Calu3 (cell line): ENCODE results near the gene ANKRD13D. TPM values are rescaled to one million over a fixed set of nuclear protein-coding genes. Genes with fewer than 3 reads are reported as not detected.
A peak's percentile ranks its signal among the peaks of the same experiment; 100 is the strongest.
"Not testable (repeated sequence)": the region's sequence is repeated elsewhere in the genome, so short reads cannot be mapped to it uniquely, and the experiment has no call there.

Experiments
- BruUV-seq: library from RNA; stranded (reverse); fragments of 400-500 nt; replicated peaks from 2 replicates; lab custom pipeline; 2021; lab: Mats Ljungman, UMichigan
- CTCF ChIA-PET: fragments of 300-600 bp; sonication (Branson Sonifier 250); formaldehyde crosslinking; loops from one replicate; lab custom pipeline; 2022; ENCODE audit warnings: antibody characterized with exemption; lab: Charles Lee
- DNase-seq: peaks from one replicate; pipeline ENCODE4 v3.0.0; 2022
- H3K27ac Mint-ChIP-seq: one replicate; pipeline ENCODE4 v1.8.0; 2022; ENCODE audit warnings: mixed read lengths; ENCODE audit not compliant: unreplicated experiment
- H3K27me3 Mint-ChIP-seq: one replicate; pipeline ENCODE4 v1.8.0; 2022; ENCODE audit warnings: mixed read lengths; ENCODE audit not compliant: unreplicated experiment
- H3K36me3 Mint-ChIP-seq: one replicate; pipeline ENCODE4 v1.8.0; 2022; ENCODE audit warnings: mild to moderate bottlenecking, moderate library complexity, mixed read lengths; ENCODE audit not compliant: insufficient read depth, unreplicated experiment
- H3K4me1 Mint-ChIP-seq: one replicate; pipeline ENCODE4 v1.8.0; 2022; ENCODE audit warnings: mild to moderate bottlenecking, low read depth, mixed read lengths; ENCODE audit not compliant: unreplicated experiment
- H3K4me3 Mint-ChIP-seq: one replicate; pipeline ENCODE4 v1.8.0; 2022; ENCODE audit warnings: mild to moderate bottlenecking, low read depth, moderate library complexity, mixed read lengths; ENCODE audit not compliant: unreplicated experiment
- H3K9me3 Mint-ChIP-seq: one replicate; pipeline ENCODE4 v1.8.0; 2022; ENCODE audit warnings: low read depth, mixed read lengths; ENCODE audit not compliant: unreplicated experiment
- CTCF ChIP-seq: fragments of 200-600 bp; IDR thresholded peaks from one replicate; pipeline ENCODE4 v1.8.0; 2022; ENCODE audit warnings: antibody characterized with exemption; ENCODE audit not compliant: unreplicated experiment
- intact Hi-C: fragments of 100-400 bp; cut with micrococcal nuclease; formaldehyde crosslinking; loops from one replicate; pipeline ENCODE4 v1.10.0; 2022; ENCODE audit not compliant: unreplicated experiment
- total RNA-seq: library from RNA; stranded (reverse); gene quantifications from 2 replicates; pipeline ENCODE4 v1.2.3, GENCODE V29; 2022

ANKRD13D gene
- total RNA-seq, 1 experiment from 2014 or later = 50.8 TPM

- Mint-ChIP-seq H3K9me3 (no peaks in the 10 kb centered on the region), H3K36me3 (peaks cover 53% of the 10 kb centered on the region), H3K4me3 (no peak overlapping the region), H3K27ac (no peak overlapping the region), H3K4me1 (peaks cover 10% of the 10 kb centered on the region), H3K27me3 (no peaks in the 10 kb centered on the region)
- intact Hi-C loops = no loop called here
- CTCF ChIA-PET = no interaction called here
- no peak for DNase-seq
- BruUV-seq = no TSS peak
- TF ChIP-seq CTCF = no peak
Observed at GRCh38 chr11:67256477-67257135, 32.5 kb upstream of the ANKRD13D start.

- Mint-ChIP-seq H3K27ac (peak overlapping the region; percentile 50), H3K4me3 (no peak overlapping the region), H3K9me3 (no peaks in the 10 kb centered on the region), H3K27me3 (no peaks in the 10 kb centered on the region), H3K4me1 (peaks cover 19% of the 10 kb centered on the region), H3K36me3 (peaks cover 32% of the 10 kb centered on the region)
- TF ChIP-seq CTCF = no peak
- CTCF ChIA-PET = no interaction called here
- intact Hi-C loops = loop anchor here (10.0 kb wide), 1 partner anchor 124 kb away; no protein-coding TSS in a partner anchor
- BruUV-seq = no TSS peak
- no peak for DNase-seq
Observed at GRCh38 chr11:67260406-67260805, 28.7 kb upstream of the ANKRD13D start.

GRCh38 chr11:67260885-67261639, 28.0 kb upstream of the ANKRD13D start:
- H3K27me3 Mint-ChIP-seq, H3K9me3 Mint-ChIP-seq, BruUV-seq: not testable (repeated sequence)
- intact Hi-C loops = loop anchor here (10.0 kb wide), 1 partner anchor 124 kb away; no protein-coding TSS in a partner anchor
- H3K4me1 Mint-ChIP-seq = peaks cover 24% of the 10 kb centered on the region
- H3K36me3 Mint-ChIP-seq = peaks cover 36% of the 10 kb centered on the region
- DNase-seq = peak; percentile 71
- H3K4me3 Mint-ChIP-seq = peak overlapping the region; percentile 60
- CTCF ChIA-PET = interaction anchor here (0.6 to 3.0 kb wide), 5 partner anchors 22 to 128 kb away, joined by 3 to 17 read pairs (median 4); no protein-coding TSS in a partner anchor
- H3K27ac Mint-ChIP-seq = peak overlapping the region; percentile 50

- Mint-ChIP-seq H3K4me1 (peaks cover 24% of the 10 kb centered on the region), H3K4me3 (peak overlapping the region; percentile 60), H3K36me3 (peaks cover 36% of the 10 kb centered on the region), H3K27ac (no peak overlapping the region), H3K9me3 (no peaks in the 10 kb centered on the region), H3K27me3 (no peaks in the 10 kb centered on the region)
- intact Hi-C loops = loop anchor here (10.0 kb wide), 1 partner anchor 123 kb away; no protein-coding TSS in a partner anchor
- TF ChIP-seq CTCF = no peak
- no TSS peak for BruUV-seq
- CTCF ChIA-PET = interaction anchor here (0.6 to 3.0 kb wide), 6 partner anchors 10 to 128 kb away, joined by 3 to 17 read pairs (median 4); no protein-coding TSS in a partner anchor
- DNase-seq = no peak
Observed at GRCh38 chr11:67261640-67261945, 27.5 kb upstream of the ANKRD13D start.
